Measurements from ENCODE around the gene FOXP1. TPM values are rescaled to one million over a fixed set of nuclear protein-coding genes. Genes with fewer than 3 reads are reported as not detected.

The FOXP1 gene
- total RNA-seq, 1 experiment from 2014 or later, result 75.3 TPM

GRCh38 chr3:71429597-71429988, 153.9 kb downstream of the FOXP1 start:
- no peak overlapping the region for H2BK12ac ChIP-seq (ENCODE audit: insufficient read length, low read depth, low read length)
- Mint-ChIP-seq H3K36me3 (ENCODE audit: insufficient read depth in 1 of 3, low read depth in 3 of 3) (peaks cover under 1 to 2% (median under 1%) of the 10 kb centered on the region in 3 experiments; a peak in 5 of 7 replicates), H3K27me3 (ENCODE audit: low read depth) (peaks cover 2% of the 10 kb centered on the region; the same call in 1 of the 2 replicates), H3K27ac (peak overlapping the region in 2 of 3 experiments; percentile 46 to 71; a peak in 2 of 7 replicates), H3K4me3 (no peak overlapping the region), H3K4me1 (peaks cover 30 to 41% of the 10 kb centered on the region in 2 experiments), H3K9me3 (peaks cover 2 to 3% of the 10 kb centered on the region in 2 experiments; a peak in 4 of 5 replicates)
- H3K9ac ChIP-seq (ENCODE audit: extremely low read depth, insufficient read length, low read length), result no peak overlapping the region
- DNase-seq, result no peak
- no peak for TF ChIP-seq CTCF (conservative IDR thresholded peaks at IDR 0.05)
- H3K27me3 ChIP-seq (ENCODE audit: insufficient read depth, low read length), result no peaks in the 10 kb centered on the region
- H3T11ph ChIP-seq (ENCODE audit: low read length), result no peak overlapping the region
- H2BK120ac ChIP-seq (ENCODE audit: low read depth, low read length, poor library complexity, severe bottlenecking), result no peak overlapping the region
- H3K23ac ChIP-seq (ENCODE audit: insufficient read length, low read depth, low read length), result no peak overlapping the region
- H4K5ac ChIP-seq (ENCODE audit: insufficient read length, low read depth, low read length), result no peak overlapping the region
- no peaks in the 10 kb centered on the region for H3K79me1 ChIP-seq (ENCODE audit: insufficient read depth, low read depth, low read length, poor library complexity, severe bottlenecking)
- H3K23me2 ChIP-seq (ENCODE audit: insufficient read length, low read depth, low read length, poor library complexity, severe bottlenecking), result no peaks in the 10 kb centered on the region
- H3K14ac ChIP-seq (ENCODE audit: insufficient read depth, low read length), result no peak overlapping the region
- H2BK15ac ChIP-seq (ENCODE audit: low read depth, low read length), result no peak overlapping the region
- H2AFZ ChIP-seq (ENCODE audit: low read length), result no peak overlapping the region
- no peaks in the 10 kb centered on the region; the same call in 1 of the 2 replicates for H3K4me1 ChIP-seq (ENCODE audit: insufficient read depth, low read length)
- no peak overlapping the region for H3K4ac ChIP-seq (ENCODE audit: low read depth, low read length)
- no peak overlapping the region for H2BK20ac ChIP-seq (ENCODE audit: low read depth, low read length, poor library complexity, severe bottlenecking)
- no peak overlapping the region for H3K27ac ChIP-seq (ENCODE audit: insufficient read length, low read depth, low read length)
- no peak overlapping the region for H2AK5ac ChIP-seq (ENCODE audit: insufficient read length, low read length)
- no peaks in the 10 kb centered on the region for H3K79me2 ChIP-seq (ENCODE audit: insufficient read depth, low read length)
- no peak overlapping the region for H4K91ac ChIP-seq (ENCODE audit: insufficient read length, low read depth, low read length)
- no CpG with 5 or more reads among the region's 5 CpGs for WGBS (ENCODE audit: extremely low coverage, insufficient read length, low lambda C conversion rate)
- H3K9me3 ChIP-seq (ENCODE audit: control insufficient read depth, low read depth, low read length), result no peaks in the 10 kb centered on the region
- no peak overlapping the region for H3K18ac ChIP-seq (ENCODE audit: insufficient read length, low read depth, low read length)
- no peak overlapping the region for H3K4me2 ChIP-seq (ENCODE audit: insufficient read depth, insufficient read length, low read length)
- H2BK5ac ChIP-seq (ENCODE audit: insufficient read length, low read length), result no peak overlapping the region
- no peaks in the 10 kb centered on the region for H4K20me1 ChIP-seq (ENCODE audit: control insufficient read depth, insufficient read depth, insufficient read length)
- no peak overlapping the region for H3K56ac ChIP-seq (ENCODE audit: insufficient read length, low read depth, low read length)
- H4K8ac ChIP-seq (replicated peaks; ENCODE audit: insufficient read length, low read depth, low read length), result no peak overlapping the region

Data from H9 (cell line).